Upper lobe of right lung (tissue), 1 donor: ENCODE data around the gene NAXE. TPM values are rescaled to one million over a fixed set of nuclear protein-coding genes. Genes with fewer than 3 reads are reported as not detected.
A peak's percentile ranks its signal among the peaks of the same experiment; 100 is the strongest.

Source experiments
- ATAC-seq: fragments of 200-7000 bp; cut with Tn5 transposase; one replicate; pipeline ENCODE4 v1.9.1; 2020; ENCODE audit warnings: mild to moderate bottlenecking, moderate library complexity
- DNase-seq: peaks from one replicate; pipeline ENCODE4 v3.0.0-alpha.2; 2020
- H3K27ac ChIP-seq: fragments of 200-600 bp; one replicate; pipeline ENCODE4 v1.8.0; 2022
- H3K27me3 ChIP-seq: fragments of 200-600 bp; one replicate; pipeline ENCODE4 v1.8.0; 2022; ENCODE audit warnings: mild to moderate bottlenecking
- H3K36me3 ChIP-seq: fragments of 200-600 bp; one replicate; pipeline ENCODE4 v1.8.0; 2022
- H3K4me1 ChIP-seq: fragments of 200-600 bp; one replicate; pipeline ENCODE4 v1.8.0; 2022
- H3K4me3 ChIP-seq: fragments of 200-600 bp; one replicate; pipeline ENCODE4 v1.8.0; 2022; ENCODE audit warnings: mild to moderate bottlenecking
- H3K9me3 ChIP-seq: fragments of 200-600 bp; one replicate; pipeline ENCODE4 v1.8.0; 2022
- intact Hi-C: fragments of 100-400 bp; cut with DNase I; formaldehyde crosslinking; loops from one replicate; pipeline ENCODE4 v1.11.0; 2022
- total RNA-seq: library from RNA; stranded (reverse); fragmentation: NEBNext Ultra II Directional; extraction: Animal tissue kit (Norgen Biotek cat#: 25700); gene quantifications from one replicate; pipeline ENCODE4 v1.2.1, GENCODE V29; 2021
- TF ChIP-seq, protein P1 (sequence below): fragments of 200-600 bp; IDR thresholded peaks from one replicate; pipeline ENCODE4 v1.8.0; 2022; ENCODE audit warnings: antibody characterized with exemption
- donor health status: DM: no; HTN: yes; CAD: no; lungs with severe emphysema.

The NAXE gene
- total RNA-seq, 1 donor from 2014 or later, result 69.2 TPM

GRCh38 chr1:156566436-156566835 is 25.1 kb upstream of the NAXE start:
- Histone ChIP-seq H3K4me1 (no peaks in the 10 kb centered on the region), H3K27me3 (no peaks in the 10 kb centered on the region), H3K36me3 (no peaks in the 10 kb centered on the region), H3K9me3 (no peaks in the 10 kb centered on the region), H3K27ac (no peak overlapping the region), H3K4me3 (no peak overlapping the region)
- intact Hi-C loops, result no loop called here
- TF ChIP-seq, protein P1, sequence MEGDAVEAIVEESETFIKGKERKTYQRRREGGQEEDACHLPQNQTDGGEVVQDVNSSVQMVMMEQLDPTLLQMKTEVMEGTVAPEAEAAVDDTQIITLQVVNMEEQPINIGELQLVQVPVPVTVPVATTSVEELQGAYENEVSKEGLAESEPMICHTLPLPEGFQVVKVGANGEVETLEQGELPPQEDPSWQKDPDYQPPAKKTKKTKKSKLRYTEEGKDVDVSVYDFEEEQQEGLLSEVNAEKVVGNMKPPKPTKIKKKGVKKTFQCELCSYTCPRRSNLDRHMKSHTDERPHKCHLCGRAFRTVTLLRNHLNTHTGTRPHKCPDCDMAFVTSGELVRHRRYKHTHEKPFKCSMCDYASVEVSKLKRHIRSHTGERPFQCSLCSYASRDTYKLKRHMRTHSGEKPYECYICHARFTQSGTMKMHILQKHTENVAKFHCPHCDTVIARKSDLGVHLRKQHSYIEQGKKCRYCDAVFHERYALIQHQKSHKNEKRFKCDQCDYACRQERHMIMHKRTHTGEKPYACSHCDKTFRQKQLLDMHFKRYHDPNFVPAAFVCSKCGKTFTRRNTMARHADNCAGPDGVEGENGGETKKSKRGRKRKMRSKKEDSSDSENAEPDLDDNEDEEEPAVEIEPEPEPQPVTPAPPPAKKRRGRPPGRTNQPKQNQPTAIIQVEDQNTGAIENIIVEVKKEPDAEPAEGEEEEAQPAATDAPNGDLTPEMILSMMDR, result no peak
- DNase-seq, result no peak
- no peak for ATAC-seq

DNA sequence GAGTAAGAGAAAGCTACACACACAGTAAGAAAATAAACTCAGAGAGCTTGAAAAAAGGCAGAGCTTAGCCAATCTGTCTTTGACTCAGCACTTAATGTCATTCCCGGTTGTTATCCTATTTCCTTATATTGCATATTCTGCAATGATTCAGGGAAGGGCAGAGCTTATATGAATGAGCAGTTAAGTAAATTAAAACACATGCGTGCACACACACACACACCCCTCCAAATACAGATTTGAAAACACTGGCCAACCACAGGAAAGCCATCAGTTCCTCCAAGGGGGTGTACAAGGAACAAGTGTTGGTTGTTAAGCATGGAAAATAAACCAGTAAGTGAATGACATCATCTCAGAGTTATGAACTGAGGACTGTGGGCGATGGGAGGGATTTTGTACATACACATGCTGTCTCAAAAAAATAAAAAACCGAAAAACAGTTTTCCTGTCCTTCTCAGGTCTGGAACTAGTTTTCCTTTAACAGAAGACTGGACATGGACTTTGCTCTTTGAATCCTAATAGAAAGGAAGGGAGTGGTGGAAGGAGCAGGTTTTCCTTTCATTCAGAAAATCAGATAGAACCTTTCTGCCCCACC is 20.2 kb upstream of the NAXE start:
- Histone ChIP-seq H3K4me1 (no peaks in the 10 kb centered on the region), H3K27me3 (no peaks in the 10 kb centered on the region), H3K9me3 (no peaks in the 10 kb centered on the region), H3K4me3 (no peak overlapping the region), H3K27ac (no peak overlapping the region), H3K36me3 (no peaks in the 10 kb centered on the region)
- ATAC-seq (no peak), DNase-seq (no peak)
- intact Hi-C loops, result no loop called here
- TF ChIP-seq, protein P1, result no peak

DNA sequence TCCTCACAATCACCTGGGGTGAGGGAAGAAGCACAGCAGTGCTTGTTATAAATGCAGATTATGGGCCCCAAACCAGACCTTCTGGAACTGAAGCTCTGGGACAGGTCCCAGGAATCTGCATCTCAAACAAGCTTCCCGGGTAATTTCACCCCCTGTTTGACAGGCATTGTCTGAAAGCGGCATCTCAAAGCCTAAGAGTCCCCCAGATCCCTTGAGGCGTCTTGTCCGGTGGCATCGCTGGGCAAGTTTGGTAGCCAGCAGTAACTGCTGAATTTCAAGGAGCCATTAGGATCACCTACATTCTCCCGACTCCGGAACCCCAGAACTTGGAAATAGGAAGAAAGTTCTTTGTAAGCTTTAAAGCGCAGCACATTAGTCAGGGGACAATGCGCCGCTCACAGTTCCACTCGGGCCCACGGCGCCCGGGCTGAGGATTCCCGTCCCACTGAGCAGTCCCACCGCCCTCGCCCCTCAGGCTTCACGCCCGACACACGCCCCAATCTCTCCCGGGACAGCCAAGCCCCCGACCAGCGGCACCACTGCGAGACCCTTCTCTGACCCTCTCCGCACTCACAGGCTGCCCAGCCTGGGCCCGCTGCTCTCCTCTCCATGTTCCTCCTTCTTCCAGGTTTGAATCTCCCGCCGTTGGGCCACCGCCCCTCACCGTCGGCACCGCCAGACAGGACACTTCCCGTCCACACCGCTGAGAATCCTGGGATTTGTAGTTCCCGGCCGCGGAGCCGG is 19.5 kb upstream of the NAXE start, which contains the start of gene IQGAP3:
Gene IQGAP3 (minus strand): TSS at position 647 of the 744 bp plus-strand sequence. CDS start 36 bp downstream, at position 611.
- no peaks in the 10 kb centered on the region for H3K36me3 ChIP-seq
- ATAC-seq (peak; percentile 97), DNase-seq (peak; percentile 93)
- TF ChIP-seq, protein P1, result no peak
- intact Hi-C loops, result no loop called here
- H3K27ac ChIP-seq, result no peak within 1 kb of the TSS
- H3K4me3 ChIP-seq, result peak within 1 kb of the TSS; percentile 38
- H3K4me1 ChIP-seq, result no peaks in the 10 kb centered on the region
- no peaks in the 10 kb centered on the region for H3K9me3 ChIP-seq
- no peaks in the 10 kb centered on the region for H3K27me3 ChIP-seq

DNA sequence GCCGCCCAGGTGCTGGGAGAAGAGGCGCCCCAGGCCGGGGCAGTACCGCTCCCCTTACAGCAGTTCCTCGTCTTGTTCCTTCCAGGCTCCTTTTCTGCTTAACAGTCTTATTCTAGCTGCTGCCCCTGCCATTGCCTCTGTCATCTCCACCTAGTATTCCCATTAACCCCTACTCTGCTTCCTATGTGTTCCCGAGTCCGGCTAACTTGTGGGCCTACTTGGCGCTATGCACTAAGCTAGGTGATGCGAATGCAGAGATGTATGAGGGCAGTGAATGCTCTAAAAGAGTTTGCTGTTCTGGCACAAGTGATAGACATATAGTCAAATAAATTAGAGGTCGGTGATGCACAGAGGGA is 18.9 kb upstream of the NAXE start:
- TF ChIP-seq, protein P1, result no peak
- H3K36me3 ChIP-seq, result no peaks in the 10 kb centered on the region
- ATAC-seq (no peak), DNase-seq (no peak)
- no peaks in the 10 kb centered on the region for H3K27me3 ChIP-seq
- intact Hi-C loops, result no loop called here
- no peaks in the 10 kb centered on the region for H3K4me1 ChIP-seq
- H3K9me3 ChIP-seq, result no peaks in the 10 kb centered on the region
- no peak overlapping the region for H3K27ac ChIP-seq
- peak overlapping the region; percentile 38 for H3K4me3 ChIP-seq

DNA sequence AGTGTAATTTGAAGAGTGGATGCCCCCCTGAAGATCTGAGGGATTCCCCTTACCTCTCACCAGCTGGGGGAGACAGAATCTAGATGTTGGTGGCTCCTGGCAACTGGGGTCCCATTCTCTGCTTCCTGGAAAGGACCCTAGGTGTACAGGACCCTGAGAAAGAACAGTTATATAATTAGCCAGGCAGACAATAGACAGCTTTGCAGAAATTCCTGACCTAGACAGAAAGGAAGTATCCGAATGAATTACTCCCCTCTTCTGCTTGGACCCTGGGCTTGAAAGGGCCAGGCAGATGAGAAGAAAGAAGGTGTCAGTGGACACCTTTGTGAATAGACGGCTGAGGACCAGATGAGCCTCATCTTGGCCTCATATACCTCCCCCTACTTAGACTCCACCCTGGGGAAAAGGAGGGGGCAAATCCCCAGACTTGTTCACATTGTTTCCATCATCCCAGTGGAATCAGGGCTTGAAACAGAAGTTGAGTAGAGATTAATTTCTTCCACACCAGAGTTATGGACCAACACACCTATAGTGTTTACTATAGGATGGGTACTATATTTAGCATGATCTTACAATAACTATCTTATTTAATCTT is 17.4 kb upstream of the NAXE start:
- DNase-seq (no peak), ATAC-seq (no peak)
- no peak overlapping the region for H3K27ac ChIP-seq

More for the DNA sequence above, 17.4 kb upstream of the NAXE start:
- intact Hi-C loops, result no loop called here
- no peaks in the 10 kb centered on the region for H3K27me3 ChIP-seq
- no peaks in the 10 kb centered on the region for H3K4me1 ChIP-seq
- H3K9me3 ChIP-seq, result no peaks in the 10 kb centered on the region
- TF ChIP-seq, protein P1, result no peak
- H3K4me3 ChIP-seq, result no peak overlapping the region
- H3K36me3 ChIP-seq, result no peaks in the 10 kb centered on the region
